Endothelial cell of umbilical vein (primary cell): ENCODE data around the gene MBD4. TPM values are rescaled to one million over a fixed set of nuclear protein-coding genes. Genes with fewer than 3 reads are reported as not detected.
"Not testable (repeated sequence)": the region's sequence is repeated elsewhere in the genome, so short reads cannot be mapped to it uniquely, and the experiment has no call there.

ENCODE experiments used
- BruUV-seq: library from RNA; stranded (reverse); fragments of 400-500 nt; replicated peaks from 2 replicates; lab custom pipeline; 2021; lab: Mats Ljungman, UMichigan
- CTCF ChIA-PET: fragments of 300-600, 350-600 bp; sonication (Branson Sonifier 250); formaldehyde crosslinking; loops from one replicate; lab custom pipeline; 2021; ENCODE audit warnings: antibody characterized with exemption, inconsistent platforms; lab: Charles Lee
- POLR2A ChIA-PET: fragments of 300-600, 350-600 bp; sonication (Branson Sonifier 250); formaldehyde crosslinking; loops from one replicate; lab custom pipeline; 2021; ENCODE audit warnings: antibody characterized with exemption, inconsistent platforms; lab: Charles Lee
- DNase-seq: peaks from one replicate; pipeline ENCODE4 v3.0.0-alpha.2; 2011; ENCODE audit warnings: low read depth, low spot score
- FAIRE-seq: peaks from 2 replicates; lab custom pipeline; 2011; peaks lifted over from hg19 to GRCh38; lab: Jason Lieb, UNC
- H2AFZ ChIP-seq: 2 replicates; pipeline ENCODE4 v1.6.0; 2012; ENCODE audit warnings: low read depth, low read length, control low read depth, inconsistent platforms
- H3K27ac ChIP-seq: 2 replicates; pipeline ENCODE4 v1.5.1; 2011; ENCODE audit warnings: low read depth, mild to moderate bottlenecking, control low read depth, low read length, moderate library complexity; ENCODE audit not compliant: insufficient read depth
- H3K27me3 ChIP-seq, 2 experiments: 2 replicates each; pipeline versions ENCODE4 v1.6.0 to v1.6.1; 2011; ENCODE audit warnings: low read length in 2 of 2, mixed read lengths in 1 of 2; ENCODE audit not compliant: control insufficient read depth in 2 of 2, insufficient read depth in 2 of 2
- H3K36me3 ChIP-seq, 2 experiments: 2 replicates in 1 of 2; 3 replicates in 1 of 2; pipeline ENCODE4 v1.5.1; 2011; ENCODE audit warnings: low read length in 2 of 2, mild to moderate bottlenecking in 1 of 2, moderate library complexity in 1 of 2; ENCODE audit not compliant: control insufficient read depth in 2 of 2, insufficient read depth in 2 of 2; ENCODE audit errors: extremely low read depth in 1 of 2
- H3K4me1 ChIP-seq: 3 replicates; pipeline ENCODE4 v1.5.1; 2011; ENCODE audit warnings: mild to moderate bottlenecking, low read length; ENCODE audit not compliant: control insufficient read depth, insufficient read depth; ENCODE audit errors: extremely low read depth
- H3K4me2 ChIP-seq: 2 replicates; pipeline ENCODE4 v1.6.1; 2011; ENCODE audit warnings: low read length, control low read depth, mixed read lengths; ENCODE audit not compliant: insufficient read depth
- H3K4me3 ChIP-seq, 3 experiments: fragments of 200-600 bp in 1 of 3; sonication (generic), shearing (Covaris generic) in 1 of 3; replicated peaks in 1 of 3; 2 replicates each; pipeline ENCODE4 v1.5.1; 2011 to 2016; ENCODE audit warnings: control low read depth in 3 of 3, low read length in 3 of 3, mild to moderate bottlenecking in 2 of 3, inconsistent platforms in 1 of 3, low read depth in 1 of 3, moderate library complexity in 1 of 3; ENCODE audit not compliant: insufficient read depth in 1 of 3
- H3K79me2 ChIP-seq: 2 replicates; pipeline ENCODE4 v1.6.0; 2012; ENCODE audit warnings: low read length, inconsistent platforms; ENCODE audit not compliant: control insufficient read depth, insufficient read depth
- H3K9ac ChIP-seq: replicated peaks from 2 replicates; pipeline ENCODE3; 2011; ENCODE audit warnings: low read length, control low read depth; ENCODE audit not compliant: insufficient read depth; ENCODE audit errors: extremely low read depth
- H3K9me1 ChIP-seq: replicated peaks from 3 replicates; pipeline ENCODE4 v1.6.0; 2011; ENCODE audit warnings: mild to moderate bottlenecking, low read length; ENCODE audit not compliant: control insufficient read depth, insufficient read depth; ENCODE audit errors: extremely low read depth
- H3K9me3 ChIP-seq: replicated peaks from 2 replicates; pipeline ENCODE4 v1.5.1; 2012; ENCODE audit warnings: low read length, inconsistent platforms; ENCODE audit not compliant: control insufficient read depth, insufficient read depth
- H4K20me1 ChIP-seq: replicated peaks from 2 replicates; pipeline ENCODE3; 2011; ENCODE audit warnings: mild to moderate bottlenecking, low read length; ENCODE audit not compliant: control insufficient read depth, insufficient read depth; ENCODE audit errors: extremely low read depth
- CTCF ChIP-seq, 2 donors: IDR thresholded peaks; 1 replicate in 1 of 2; 2 replicates in 1 of 2; pipeline ENCODE4 v1.5.1; 2011; ENCODE audit warnings: low read length in 2 of 2, mild to moderate bottlenecking in 2 of 2, moderate library complexity in 2 of 2, control low read depth in 1 of 2, inconsistent platforms in 1 of 2, low read depth in 1 of 2; ENCODE audit not compliant: insufficient read depth in 1 of 2; ENCODE audit errors: extremely low read depth in 1 of 2
- EZH2 ChIP-seq: IDR thresholded peaks from 2 replicates; pipeline ENCODE4 v1.6.1; 2012; ENCODE audit warnings: borderline replicate concordance, low read depth, mild to moderate bottlenecking, moderate library complexity, low read length, inconsistent platforms; ENCODE audit not compliant: severe bottlenecking
- FOS ChIP-seq: IDR thresholded peaks from 2 replicates; pipeline ENCODE4 v1.6.1; 2011; ENCODE audit warnings: mild to moderate bottlenecking, low read length, moderate library complexity, borderline replicate concordance; ENCODE audit not compliant: insufficient read depth
- GATA2 ChIP-seq: IDR thresholded peaks from 2 replicates; pipeline ENCODE4 v1.7.0; 2011; ENCODE audit warnings: low read depth, mild to moderate bottlenecking, moderate library complexity, mixed read lengths, low read length; ENCODE audit not compliant: insufficient read length, insufficient read depth
- JUN ChIP-seq: IDR thresholded peaks from 2 replicates; pipeline ENCODE4 v1.6.1; 2011; ENCODE audit warnings: borderline replicate concordance, low read depth; ENCODE audit not compliant: insufficient read length, insufficient read depth
- MYC ChIP-seq: IDR thresholded peaks from one replicate; pipeline ENCODE4 v1.6.1; 2011; ENCODE audit warnings: mild to moderate bottlenecking, low read depth, low read length
- POLR2A ChIP-seq: IDR thresholded peaks from 2 replicates; pipeline ENCODE4 v1.6.1; 2012; ENCODE audit warnings: low read depth, mild to moderate bottlenecking, control low read depth, low read length
- POLR2AphosphoS5 ChIP-seq: IDR thresholded peaks from 2 replicates; pipeline ENCODE4 v1.6.1; 2012; ENCODE audit warnings: low read depth, mild to moderate bottlenecking, control low read depth, low read length, moderate library complexity; ENCODE audit not compliant: insufficient read depth
- dilution Hi-C: fragments of 300-500 bp; cut with MboI; formaldehyde crosslinking; loops from one replicate; pipeline ENCODE4 v1.15.0; 2019; ENCODE audit warnings: low sequenced_read_pairs; ENCODE audit not compliant: extremely low pct_ligation_motif_present
- intact Hi-C: fragments of 100-400 bp; cut with micrococcal nuclease; formaldehyde crosslinking; loops from one replicate; pipeline ENCODE4 v1.10.0; 2022
- polyA plus RNA-seq, 4 experiments: library from polyadenylated mRNA; depleted of rRNA in 3 of 4; stranded (reverse) in 3 of 4; unstranded in 1 of 4; fragments of >200 nt; gene quantifications; 2 replicates each; pipeline versions ENCODE4 v1.2.1 to v1.2.3, GENCODE V29; 2011 to 2012; ENCODE audit warnings: missing spikeins in 1 of 4
- total RNA-seq: library from RNA; stranded (reverse); gene quantifications from 2 replicates; pipeline ENCODE4 v1.2.3, GENCODE V29; 2021
- TF ChIP-seq, protein P1 (sequence below): IDR thresholded peaks from 2 replicates; pipeline ENCODE4 v1.6.1; 2011; ENCODE audit not compliant: insufficient read depth, insufficient read length

Gene MBD4
- total and polyA plus RNA-seq, 2 donors (not counting 3 experiments of a cell fraction or from before 2014, with no cell fraction given) = 17.4 to 39.5 TPM

GRCh38 chr3:129398803-129399144 lies 41.0 kb downstream of the MBD4 start:
- BruUV-seq = TSS peak; percentile 72
- H3K36me3 ChIP-seq = peaks cover 0 to 7% of the 10 kb centered on the region in 2 experiments
- H3K4me2 ChIP-seq = peak overlapping the region; percentile 41
- peaks cover 4% of the 10 kb centered on the region for H3K4me1 ChIP-seq
- peak overlapping the region; percentile 74 to 82 (median 81) for H3K4me3 ChIP-seq
- intact Hi-C loops (loop anchor here (1.0 to 2.0 kb wide), 4 partner anchors 9 to 42 kb away; partner anchors contain the start of genes EFCAB12 and IFT122), dilution Hi-C loops (no loop called here)
- FAIRE-seq = no peak
- peak overlapping the region; percentile 84 for H3K27ac ChIP-seq
- TF ChIP-seq FOS (no peak), CTCF (IDR thresholded peaks at IDR 0.05; ENCODE audit: extremely low read depth in 1 of 2, insufficient read depth in 1 of 2, low read depth in 1 of 2, low read length in 2 of 2) (no peak), MYC (no peak), JUN (no peak), POLR2A (no peak), EZH2 (no peak), GATA2 (no peak), POLR2AphosphoS5 (no peak)
- TF ChIP-seq, protein P1, sequence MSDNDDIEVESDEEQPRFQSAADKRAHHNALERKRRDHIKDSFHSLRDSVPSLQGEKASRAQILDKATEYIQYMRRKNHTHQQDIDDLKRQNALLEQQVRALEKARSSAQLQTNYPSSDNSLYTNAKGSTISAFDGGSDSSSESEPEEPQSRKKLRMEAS = no peak
- no peaks in the 10 kb centered on the region for H3K9me3 ChIP-seq
- peak; percentile 49 for DNase-seq
- H3K9ac ChIP-seq = peak overlapping the region; percentile 83
- no peaks in the 10 kb centered on the region for H4K20me1 ChIP-seq
- no peak overlapping the region for H2AFZ ChIP-seq
- POLR2A ChIA-PET = no interaction called here
- H3K27me3 ChIP-seq = no peaks in the 10 kb centered on the region
- CTCF ChIA-PET = interaction anchor here (1.0 to 2.4 kb wide), 4 partner anchors 12 to 43 kb away, joined by 3 to 22 read pairs (median 3); no protein-coding TSS in a partner anchor
- no peaks in the 10 kb centered on the region for H3K9me1 ChIP-seq
- peaks cover 48% of the 10 kb centered on the region for H3K79me2 ChIP-seq

DNA sequence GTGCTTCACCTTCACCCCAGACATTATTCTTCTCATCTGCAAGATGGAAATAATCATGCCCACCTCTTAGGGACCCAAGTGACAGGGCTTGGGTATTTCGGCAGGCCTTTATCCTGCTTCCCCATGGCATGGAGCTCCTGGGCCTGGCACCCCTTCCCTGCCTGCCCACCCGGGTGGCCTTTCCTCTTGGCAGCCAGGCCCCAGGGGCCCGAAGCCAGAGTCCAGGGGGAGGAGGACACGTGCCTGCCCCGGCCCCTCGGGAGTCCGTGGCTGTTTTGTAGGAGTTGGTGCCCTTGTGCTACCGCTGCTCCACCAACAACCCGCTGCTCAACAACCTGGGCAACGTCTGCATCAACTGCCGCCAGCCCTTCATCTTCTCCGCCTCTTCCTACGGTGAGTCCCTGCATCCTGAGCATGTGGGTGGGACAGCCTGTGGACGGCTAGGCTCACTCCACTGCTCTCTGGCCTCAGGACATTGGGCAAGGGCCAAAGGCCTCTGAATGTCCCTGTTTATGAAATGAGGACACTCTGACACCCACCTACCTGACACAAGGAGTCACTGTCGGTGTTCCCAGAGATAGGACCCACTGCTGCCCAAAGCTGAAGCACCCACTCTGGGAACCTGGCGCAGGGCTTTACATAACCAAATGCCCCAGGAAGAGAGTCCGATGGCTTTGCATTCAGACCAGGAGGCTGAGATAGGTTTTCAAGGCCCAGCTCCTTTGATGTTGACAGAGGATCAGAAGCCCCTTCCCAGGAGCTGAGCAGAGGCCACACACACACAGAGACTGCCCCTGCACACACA lies 45.8 kb downstream of the MBD4 start:
- H2AFZ ChIP-seq, H3K27ac ChIP-seq, POLR2A ChIA-PET, DNase-seq, H3K4me3 ChIP-seq, FAIRE-seq, H3K9me3 ChIP-seq, H3K27me3 ChIP-seq, BruUV-seq, dilution Hi-C loops, H3K4me2 ChIP-seq, H3K9me1 ChIP-seq, H4K20me1 ChIP-seq, H3K9ac ChIP-seq, intact Hi-C loops: not testable (repeated sequence)
- peaks cover 47% of the 10 kb centered on the region for H3K79me2 ChIP-seq
- CTCF ChIA-PET = interaction anchor here (4.6 kb wide), 1 partner anchor 11 kb away, joined by 19 read pairs; no protein-coding TSS in a partner anchor
- H3K36me3 ChIP-seq = peaks cover 4 to 15% of the 10 kb centered on the region in 2 experiments
- H3K4me1 ChIP-seq = peaks cover 33% of the 10 kb centered on the region
